Measurements from ENCODE around the gene ENDOU.

The ENDOU gene

GRCh38 chr12:47757364-47757839 lies 32.1 kb upstream of the ENDOU start:
- no peak for DNase-seq

- DNase-seq = no peak
These were observed 30.6 kb upstream of the ENDOU start for GRCh38 chr12:47755655-47756562.

GRCh38 chr12:47754881-47755280 lies 29.6 kb upstream of the ENDOU start:
- DNase-seq = no peak

- DNase-seq = no peak
These were observed 28.8 kb upstream of the ENDOU start for GRCh38 chr12:47754126-47754525.

GRCh38 chr12:47753021-47754001 lies 28.0 kb upstream of the ENDOU start:
- no peak for DNase-seq

DNA sequence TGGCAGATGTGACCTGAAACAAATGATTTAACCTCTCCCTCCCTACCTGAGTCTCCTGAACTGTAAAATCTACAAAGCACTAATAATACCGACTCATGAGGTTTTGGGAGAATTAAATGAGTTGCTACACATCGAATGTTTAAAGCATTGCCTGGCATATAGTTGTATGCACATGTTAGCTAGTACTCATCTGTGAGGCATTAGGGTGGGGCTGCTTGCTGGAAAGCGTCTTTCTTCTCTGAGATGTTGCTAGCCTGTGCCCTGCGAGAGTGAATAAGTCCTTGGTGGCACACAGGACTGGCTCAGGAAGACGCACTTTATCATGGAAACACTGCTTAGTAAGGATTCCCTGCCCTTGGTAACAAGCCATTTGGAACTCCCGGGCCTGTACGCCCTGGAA lies 27.3 kb upstream of the ENDOU start:
- DNase-seq = no peak

DNA sequence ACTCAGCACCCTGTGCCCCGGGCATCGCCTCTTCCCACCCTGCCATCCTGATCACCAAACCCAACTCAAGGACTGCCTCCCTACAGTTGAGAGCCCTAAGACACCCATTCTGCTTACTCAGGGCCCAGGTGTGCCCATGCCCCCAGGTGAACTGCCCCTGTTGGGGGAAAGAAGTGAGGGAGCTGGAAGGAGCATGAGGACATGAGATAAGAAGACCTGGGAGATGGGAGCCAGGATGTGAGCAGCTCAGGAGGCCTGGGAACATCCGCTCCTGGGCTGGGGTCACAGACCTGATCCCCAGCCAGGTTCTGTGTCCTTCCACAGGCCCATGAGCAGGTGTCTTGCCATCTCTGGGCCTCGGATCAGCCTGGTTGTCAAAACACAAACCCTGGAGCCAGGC lies 26.8 kb upstream of the ENDOU start:
- DNase-seq = no peak

GRCh38 chr12:47751561-47751960 lies 26.3 kb upstream of the ENDOU start:
- DNase-seq = no peak

- no peak for DNase-seq
These were observed 25.7 kb upstream of the ENDOU start for GRCh38 chr12:47750916-47751470.

- no peak for DNase-seq
These were observed 25.0 kb upstream of the ENDOU start for GRCh38 chr12:47750229-47750798.

GRCh38 chr12:47748899-47749298 lies 23.6 kb upstream of the ENDOU start:
- DNase-seq = no peak

DNA sequence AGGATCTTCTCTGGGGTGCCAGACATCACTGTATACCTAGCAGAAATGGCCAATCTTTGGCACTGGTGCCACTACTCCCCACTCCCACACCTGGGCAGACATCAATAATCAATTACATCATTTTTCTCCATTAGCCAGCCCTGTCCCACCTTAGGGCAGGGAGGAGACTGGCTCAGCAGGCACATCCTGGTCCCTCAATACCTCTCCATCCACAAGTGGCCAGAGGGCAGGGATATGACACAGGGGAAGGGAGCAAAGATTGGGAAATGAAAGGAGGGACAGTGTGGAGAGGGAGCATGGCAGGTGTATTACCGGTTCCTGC lies 23.2 kb upstream of the ENDOU start:
- no peak for DNase-seq

- no peak for DNase-seq
These were observed 22.6 kb upstream of the ENDOU start for GRCh38 chr12:47747596-47748506.

GRCh38 chr12:47747126-47747525 lies 21.8 kb upstream of the ENDOU start:
- DNase-seq = no peak

- DNase-seq = no peak
These were observed 21.2 kb upstream of the ENDOU start for GRCh38 chr12:47746523-47746922.

GRCh38 chr12:47746073-47746472 lies 20.8 kb upstream of the ENDOU start:
- no peak for DNase-seq

DNA sequence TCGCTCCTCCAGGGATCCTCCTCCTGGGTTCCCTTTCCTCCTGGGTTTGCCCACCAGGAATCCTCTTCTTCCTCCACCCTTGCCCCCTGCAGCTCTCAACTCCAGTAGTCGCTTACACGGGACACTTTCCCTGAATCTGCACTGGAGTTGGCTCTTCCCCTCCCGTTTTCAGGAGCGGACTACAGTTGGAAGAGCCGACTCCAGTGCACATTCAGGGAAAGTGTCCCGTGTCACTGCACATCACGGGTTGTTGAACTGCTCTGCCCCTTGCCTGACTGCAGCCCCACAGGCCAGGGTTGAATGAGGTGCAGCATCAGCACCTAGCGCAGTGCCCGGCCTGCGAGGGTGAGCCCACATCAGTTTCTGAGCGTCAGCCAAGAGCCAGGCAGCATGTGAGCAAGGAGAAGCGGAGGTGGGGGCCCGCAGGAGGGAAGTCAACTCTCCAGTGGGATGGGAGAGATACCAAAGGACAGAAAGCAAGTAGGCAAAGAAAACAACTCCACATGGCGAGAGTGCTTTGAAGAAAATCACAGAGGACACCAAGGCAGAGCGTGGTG lies 20.3 kb upstream of the ENDOU start:
- DNase-seq = no peak

DNA sequence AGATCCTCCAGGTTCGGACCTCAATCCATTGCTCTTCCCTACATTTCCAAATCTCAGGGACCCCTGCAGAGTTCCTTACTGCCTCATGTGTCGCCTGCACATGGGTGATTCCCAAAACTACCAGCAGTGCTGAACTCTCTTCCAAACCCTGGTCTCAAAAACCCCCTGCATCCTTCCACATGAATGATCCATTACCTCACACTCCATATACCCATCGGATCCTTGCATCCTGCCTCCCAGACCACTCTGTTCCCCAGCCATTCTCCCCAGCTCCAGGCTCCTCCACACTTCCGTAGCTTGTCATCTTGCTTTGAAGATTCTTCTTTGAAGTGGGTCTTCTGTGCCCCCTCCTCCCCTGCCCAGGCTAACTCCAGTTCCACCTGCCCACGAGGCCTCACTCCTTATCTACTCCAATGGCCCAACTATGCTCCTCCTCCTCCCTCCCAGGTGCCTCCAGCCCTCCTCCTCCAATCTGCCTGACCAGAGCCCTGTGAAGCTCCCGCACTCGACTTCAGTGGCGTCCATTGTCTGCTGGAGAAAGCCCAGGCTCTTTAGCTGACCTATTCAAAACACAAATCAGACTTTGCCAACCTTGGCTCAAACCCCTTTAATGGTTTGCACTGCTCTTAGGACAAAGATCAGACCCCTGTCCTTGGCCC lies 19.6 kb upstream of the ENDOU start:
- DNase-seq = no peak

- DNase-seq = peak; percentile 22 to 67 (median 58)
These were observed 18.8 kb upstream of the ENDOU start for GRCh38 chr12:47744005-47744651.

- DNase-seq = no peak
These were observed 18.1 kb upstream of the ENDOU start for GRCh38 chr12:47743311-47743860.
